ENCODE results near the gene HDAC9.

HDAC9 gene

GRCh38 chr7:18558503-18558902, 63.0 kb downstream of the HDAC9 start:
- DNase-seq = peak in 2 of 3 experiments; percentile 9 to 46

- no peak for DNase-seq
Observed at GRCh38 chr7:18558910-18559309, 63.4 kb downstream of the HDAC9 start.

- no peak for DNase-seq
Observed at GRCh38 chr7:18559756-18560155, 64.2 kb downstream of the HDAC9 start.

DNA sequence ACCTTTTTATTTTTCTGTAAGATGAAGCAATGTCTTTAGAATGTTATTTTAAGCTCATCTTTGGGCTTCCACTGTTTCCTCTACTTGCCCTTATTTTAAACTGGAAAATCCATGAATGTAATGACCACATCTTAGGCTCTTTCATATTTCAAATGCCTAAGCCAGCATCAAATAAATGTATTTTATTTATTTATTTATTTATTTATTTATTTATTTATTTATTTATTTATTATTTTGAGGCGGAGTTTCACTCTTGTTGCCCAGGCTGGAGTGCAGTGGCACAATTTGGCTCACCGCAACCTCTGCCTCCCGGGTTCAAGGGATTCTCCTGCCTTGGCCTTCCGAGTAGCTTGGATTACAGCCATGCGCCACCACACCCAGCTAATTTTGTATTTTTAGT, 69.2 kb downstream of the HDAC9 start:
- DNase-seq = no peak

- DNase-seq = no peak
Observed at GRCh38 chr7:18565337-18565736, 69.8 kb downstream of the HDAC9 start.

DNA sequence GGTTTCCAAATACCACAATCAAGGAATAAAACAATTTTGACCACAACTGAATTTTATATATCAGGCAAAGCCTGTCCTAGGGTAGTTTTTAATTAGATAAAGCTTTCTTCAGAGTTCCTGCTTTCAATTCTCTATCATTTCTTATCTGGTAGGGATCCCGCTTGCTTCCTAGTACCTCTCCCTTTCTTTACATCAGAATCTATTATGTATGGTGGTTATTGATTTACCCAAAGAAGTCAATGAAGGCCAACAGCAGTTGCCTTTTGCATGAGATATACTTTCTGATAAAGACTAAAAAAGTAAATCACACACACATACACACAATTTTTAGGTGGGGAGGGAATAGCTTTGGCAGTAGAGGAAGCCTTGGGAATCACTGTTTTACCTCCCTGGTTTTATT, 70.7 kb downstream of the HDAC9 start:
- no peak for DNase-seq

- no peak for DNase-seq
Observed at GRCh38 chr7:18566829-18567228, 71.3 kb downstream of the HDAC9 start.

DNA sequence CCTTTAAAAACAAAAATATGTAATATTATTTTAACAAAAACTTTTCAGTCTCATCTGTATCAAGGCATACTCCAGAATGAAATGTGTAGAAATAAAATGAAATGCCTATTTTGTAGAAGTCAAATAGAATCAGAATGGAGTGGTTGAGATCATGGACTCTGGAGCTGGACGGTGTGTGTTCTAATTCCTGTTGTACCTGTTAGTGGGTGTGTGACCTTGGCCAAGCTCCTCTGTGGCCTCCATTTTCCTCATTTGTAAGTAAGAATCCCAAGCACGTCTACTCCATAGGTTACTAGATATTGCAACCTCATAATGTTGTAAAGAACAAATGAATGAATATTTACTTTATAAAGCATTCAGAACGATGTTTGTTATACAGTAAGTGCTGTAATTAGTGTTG, 74.9 kb downstream of the HDAC9 start:
- DNase-seq = peak in 1 of 3 experiments; percentile 66

- peak; percentile 43 to 78 (median 57) for DNase-seq
Observed at GRCh38 chr7:18570890-18571478, 75.4 kb downstream of the HDAC9 start.

GRCh38 chr7:18572154-18572553, 76.6 kb downstream of the HDAC9 start:
- DNase-seq = no peak

DNA sequence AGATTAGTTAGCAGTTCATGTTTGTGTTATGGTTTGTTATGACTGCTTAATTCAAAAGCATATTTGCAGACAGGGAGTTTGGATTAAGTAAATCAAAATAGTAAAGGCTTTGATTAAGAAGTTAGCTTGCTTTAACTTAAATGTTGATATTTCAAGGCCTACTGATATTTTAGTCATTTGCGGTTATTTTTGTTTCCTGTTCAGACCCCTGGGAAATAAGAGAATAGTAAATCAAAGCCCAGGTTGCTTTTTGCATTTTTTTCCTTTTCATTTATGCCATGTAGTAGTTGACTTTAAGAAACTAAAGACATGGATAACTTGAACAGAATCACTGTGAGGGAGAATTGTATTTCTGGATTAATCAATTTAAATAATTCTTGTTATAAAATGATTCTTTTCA, 77.3 kb downstream of the HDAC9 start:
- no peak for DNase-seq

DNA sequence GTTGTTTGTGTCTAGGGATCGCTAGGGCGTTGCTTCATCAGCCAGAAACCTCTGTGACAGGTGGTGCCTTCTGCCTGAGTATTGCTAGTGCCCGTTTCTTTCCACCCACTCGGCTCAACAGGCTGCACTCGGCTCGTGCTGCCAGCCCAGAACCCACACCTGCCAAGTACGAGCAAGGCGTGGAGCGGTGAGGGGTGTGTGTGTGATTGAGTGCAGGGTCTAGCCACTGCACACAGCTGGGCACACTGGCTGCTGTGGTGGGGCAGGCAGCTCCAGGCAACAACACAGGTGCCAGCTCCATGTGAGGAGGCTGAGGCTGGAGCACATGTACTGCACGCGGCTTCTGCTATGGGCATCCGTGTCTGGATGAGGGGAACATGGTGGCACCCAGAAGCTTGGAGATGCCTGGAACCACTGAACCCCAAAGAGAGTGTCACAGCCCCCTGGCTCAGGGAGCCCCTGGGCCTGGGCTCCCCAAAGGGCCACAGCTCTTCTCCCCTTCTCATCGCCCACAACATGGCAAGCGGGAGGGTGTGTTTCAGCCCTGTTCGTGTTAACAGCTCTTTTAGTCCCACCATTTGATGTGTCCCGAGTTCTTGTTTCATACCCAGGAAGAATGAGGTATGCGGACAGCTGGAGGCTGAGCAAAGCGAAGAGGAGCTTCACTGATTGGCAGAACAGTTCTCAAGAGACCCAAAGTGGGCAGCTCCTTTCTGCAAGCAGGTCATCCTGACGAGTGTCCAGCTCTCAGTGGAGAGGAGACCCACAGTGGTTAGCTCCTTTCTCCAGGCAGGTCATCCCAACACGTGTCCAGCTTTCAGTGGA, 78.1 kb downstream of the HDAC9 start:
- DNase-seq = no peak

DNA sequence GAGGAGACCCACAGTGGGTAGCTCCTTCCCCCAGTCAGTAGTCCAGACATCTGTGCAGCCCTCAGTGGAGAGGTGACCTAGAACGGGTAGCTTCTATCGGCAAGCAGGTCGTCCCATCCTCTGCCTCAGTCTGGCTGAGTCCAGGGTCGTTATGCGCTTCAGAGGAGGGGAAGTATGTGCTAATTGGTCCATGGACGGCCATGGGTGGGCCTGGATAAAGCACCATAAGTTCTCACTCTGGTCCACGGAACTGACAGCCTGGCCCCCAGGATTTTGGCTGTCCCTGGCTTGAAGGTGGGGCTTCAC, 78.6 kb downstream of the HDAC9 start:
- no peak for DNase-seq

DNA sequence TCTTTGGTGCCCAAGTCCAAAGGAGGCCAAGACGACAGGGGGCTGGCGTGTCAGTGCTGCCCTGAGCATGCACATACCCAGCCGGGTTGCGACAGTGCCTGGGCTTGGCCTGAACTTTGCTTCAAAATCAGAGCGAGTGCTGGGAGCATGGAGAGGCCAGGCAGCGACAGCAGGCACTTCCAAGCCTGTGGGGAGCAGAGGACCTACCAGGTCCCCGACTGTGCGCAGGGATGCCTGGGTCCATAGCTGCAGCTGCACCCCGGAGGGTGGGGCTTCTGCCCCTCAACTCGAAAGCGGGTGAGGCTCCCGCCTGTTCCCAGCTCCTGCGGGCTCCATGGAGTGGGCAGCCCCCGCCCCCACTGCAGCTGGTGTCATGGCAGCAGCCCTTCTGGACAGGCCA, 79.1 kb downstream of the HDAC9 start:
- DNase-seq = no peak

DNA sequence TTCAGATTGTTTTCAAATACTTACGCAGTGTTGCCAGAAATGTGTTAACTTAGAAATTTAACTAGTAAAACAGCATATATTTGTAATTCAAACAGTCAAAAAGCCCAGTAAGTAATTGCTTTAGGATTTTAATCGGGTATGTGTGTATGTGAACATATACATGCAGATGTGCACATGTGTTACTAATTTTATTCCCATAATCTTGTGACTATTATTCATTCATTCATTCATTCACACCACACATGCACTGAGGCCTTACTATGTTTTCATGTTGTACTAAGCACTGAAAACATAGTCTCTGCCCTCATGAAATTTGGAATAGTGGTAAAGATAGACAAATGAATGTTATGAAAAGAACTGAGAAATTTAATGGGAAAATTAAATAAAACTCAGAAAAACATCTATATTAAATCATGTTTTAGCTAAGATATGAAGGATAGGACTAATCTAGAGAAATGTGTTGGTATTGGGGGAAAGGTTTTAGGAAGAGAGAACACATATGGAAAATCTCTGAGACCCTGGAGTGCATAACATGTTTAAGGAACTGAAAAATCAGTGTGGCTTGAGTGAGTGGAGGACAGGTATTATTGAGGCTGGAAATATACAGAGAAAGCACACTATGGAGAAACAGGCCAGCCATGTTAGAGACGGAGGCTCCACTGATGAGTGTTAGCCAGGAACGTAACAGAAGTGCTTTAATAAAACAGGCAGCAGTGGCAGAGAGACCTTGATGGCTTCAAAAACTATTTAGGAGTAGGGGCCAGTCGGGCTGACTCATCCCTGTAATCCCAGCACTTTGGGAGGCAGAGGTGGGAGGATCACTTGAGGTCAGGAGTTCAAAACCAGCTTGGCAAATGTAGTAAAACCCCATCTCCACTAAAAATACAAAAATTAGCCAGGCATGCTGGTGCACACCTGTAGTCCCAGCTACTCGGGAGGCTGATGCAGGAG, 80.3 kb downstream of the HDAC9 start:
- DNase-seq = no peak

DNA sequence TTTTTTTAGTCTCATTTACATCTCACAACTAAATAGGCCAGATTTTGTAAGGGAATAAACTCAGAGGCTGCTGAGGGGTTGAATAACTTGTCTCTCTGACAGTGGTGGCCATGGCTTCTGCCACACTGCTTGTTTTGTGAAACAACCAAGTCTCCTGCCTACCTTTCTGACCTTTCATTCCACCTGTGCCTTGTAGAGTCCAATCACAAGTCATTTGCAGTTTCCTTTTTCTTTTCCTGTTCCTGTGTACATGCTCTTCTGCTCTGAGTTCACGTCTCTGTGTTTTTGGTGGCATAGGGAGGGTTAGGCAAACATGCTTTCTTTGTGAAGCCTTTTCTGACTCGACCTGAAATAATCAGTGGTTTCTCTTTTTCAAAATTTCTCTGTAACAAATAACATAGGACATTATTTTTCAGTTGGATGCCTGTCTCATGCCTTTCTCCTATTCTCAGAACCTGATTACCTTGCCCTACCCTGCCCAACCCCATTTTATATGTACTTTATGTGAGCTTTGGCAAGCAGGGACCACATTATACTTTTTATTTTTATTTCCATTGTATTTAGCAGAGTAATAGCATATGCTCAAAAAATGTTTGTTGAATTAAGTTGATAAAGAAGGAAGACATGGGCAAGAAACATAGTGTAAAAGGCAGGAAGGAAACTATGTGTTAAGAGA, 81.7 kb downstream of the HDAC9 start:
- DNase-seq = no peak

GRCh38 chr7:18579698-18580097, 84.1 kb downstream of the HDAC9 start:
- no peak for DNase-seq

DNA sequence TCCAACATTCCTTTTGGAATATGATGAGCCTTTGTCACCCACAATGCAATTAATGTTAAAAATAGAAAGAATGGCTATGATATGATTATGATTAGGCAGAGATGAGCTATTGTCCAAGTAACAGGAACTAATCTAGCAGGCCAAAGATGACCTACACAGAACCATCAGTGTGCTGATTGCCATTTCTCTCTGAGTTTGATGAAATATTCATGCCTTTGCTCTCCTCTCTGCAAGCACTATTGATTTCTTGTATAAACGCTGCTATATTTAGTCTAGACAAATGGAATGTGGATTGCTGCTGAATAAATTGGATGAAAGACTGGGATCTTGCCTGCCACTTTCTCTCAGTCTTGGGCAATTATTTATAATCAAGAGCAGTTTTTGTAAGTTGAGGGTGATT, 85.4 kb downstream of the HDAC9 start:
- peak in 1 of 3 experiments; percentile 20 for DNase-seq

DNA sequence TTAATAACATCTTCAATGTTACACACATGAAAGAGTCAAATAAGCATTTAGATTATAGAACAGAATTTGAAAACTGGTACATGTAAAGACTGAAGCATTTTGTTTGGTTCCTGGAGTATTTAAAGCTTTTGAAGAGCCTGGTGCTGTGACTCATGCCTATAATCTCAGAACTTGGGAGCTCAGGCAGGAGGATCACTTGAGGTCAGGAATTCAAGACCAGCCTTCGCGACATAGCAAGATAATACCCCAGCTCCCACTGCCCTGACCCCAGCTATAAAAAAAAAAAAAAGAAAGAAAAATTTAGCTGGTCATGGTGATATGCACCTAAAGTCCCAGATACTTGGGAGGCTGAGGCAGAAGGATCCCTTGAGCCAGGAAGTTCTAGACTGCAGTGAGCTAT, 87.8 kb downstream of the HDAC9 start:
- DNase-seq = no peak

DNA sequence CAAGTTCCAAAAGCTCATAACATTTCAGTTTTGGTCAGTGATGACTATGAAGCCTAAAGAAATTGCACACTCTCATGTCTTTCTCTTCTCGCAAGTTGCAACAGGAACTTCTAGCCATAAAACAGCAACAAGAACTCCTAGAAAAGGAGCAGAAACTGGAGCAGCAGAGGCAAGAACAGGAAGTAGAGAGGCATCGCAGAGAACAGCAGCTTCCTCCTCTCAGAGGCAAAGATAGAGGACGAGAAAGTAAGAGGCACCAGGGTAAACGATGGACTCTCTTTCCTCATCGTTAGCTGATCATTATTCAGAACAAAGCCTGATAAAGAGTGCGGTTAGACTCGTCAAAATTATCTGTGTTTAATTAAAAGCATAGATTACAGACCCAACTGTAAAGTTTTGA, 94.7 kb downstream of the HDAC9 start:
- DNase-seq = no peak

- peak; percentile 3 to 66 (median 10) for DNase-seq
Observed at GRCh38 chr7:18590744-18591340, 95.3 kb downstream of the HDAC9 start.

GRCh38 chr7:18593602-18594279, 98.2 kb downstream of the HDAC9 start:
- DNase-seq = no peak

All from NCI-H1417 (cell line).